ENCODE measurements around the gene EPB41.

DNA sequence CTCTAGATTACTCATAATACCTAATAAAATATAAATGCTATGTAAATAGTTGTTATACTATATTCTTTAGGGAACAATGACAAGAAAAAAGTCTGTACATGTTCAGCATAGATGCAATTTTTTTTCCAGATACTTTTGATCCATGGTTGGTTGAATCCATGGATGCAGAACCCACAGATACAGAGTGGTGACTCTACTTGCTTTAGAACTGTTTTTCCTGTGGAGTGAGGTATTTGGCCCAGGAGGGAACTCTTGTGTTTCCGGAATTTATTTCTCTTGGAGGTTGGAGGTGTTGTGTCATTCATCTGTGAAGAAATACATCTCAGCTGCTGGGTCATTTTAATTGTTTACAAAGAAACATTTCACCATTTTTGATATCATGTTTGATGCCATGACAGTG is 180.6 kb downstream of the EPB41 start:
- TF ChIP-seq YY1 (IDR thresholded peaks at IDR 0.05; ENCODE audit: low read depth, low read length) (no peak), GTF2F1 (IDR thresholded peaks at IDR 0.05; ENCODE audit: borderline replicate concordance, low read depth, low read length) (no peak), SAP30 (IDR thresholded peaks at IDR 0.05; ENCODE audit: insufficient read depth, insufficient replicate concordance, low read length) (no peak), HDAC6 (IDR thresholded peaks at IDR 0.05; ENCODE audit: low read depth, low read length) (no peak), RBBP5 (IDR thresholded peaks at IDR 0.05; ENCODE audit: borderline replicate concordance, low read depth, low read length) (no peak), RXRA (IDR thresholded peaks at IDR 0.05; ENCODE audit: insufficient read depth, low read depth, low read length) (no peak), CTCF (IDR thresholded peaks at IDR 0.05; ENCODE audit: control extremely low read depth in 1 of 3, insufficient read depth in 1 of 3, low read depth in 1 of 3, low read length in 3 of 3) (no peak), POLR2A (IDR thresholded peaks at IDR 0.05; ENCODE audit: control extremely low read depth in 1 of 2, low read depth in 2 of 2, low read length in 2 of 2) (no peak), NRF1 (IDR thresholded peaks at IDR 0.05; ENCODE audit: low read depth, low read length) (no peak), HDAC2 (IDR thresholded peaks at IDR 0.05; ENCODE audit: borderline replicate concordance in 1 of 2, low read depth in 2 of 2, low read length in 2 of 2) (no peak), CHD1 (IDR thresholded peaks at IDR 0.05; ENCODE audit: low read depth, low read length) (no peak)
- TF ChIP-seq, protein P1, sequence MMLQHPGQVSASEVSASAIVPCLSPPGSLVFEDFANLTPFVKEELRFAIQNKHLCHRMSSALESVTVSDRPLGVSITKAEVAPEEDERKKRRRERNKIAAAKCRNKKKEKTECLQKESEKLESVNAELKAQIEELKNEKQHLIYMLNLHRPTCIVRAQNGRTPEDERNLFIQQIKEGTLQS (IDR thresholded peaks at IDR 0.05; ENCODE audit: insufficient read depth, low read depth, low read length): no peak
- TF ChIP-seq, protein P2, sequence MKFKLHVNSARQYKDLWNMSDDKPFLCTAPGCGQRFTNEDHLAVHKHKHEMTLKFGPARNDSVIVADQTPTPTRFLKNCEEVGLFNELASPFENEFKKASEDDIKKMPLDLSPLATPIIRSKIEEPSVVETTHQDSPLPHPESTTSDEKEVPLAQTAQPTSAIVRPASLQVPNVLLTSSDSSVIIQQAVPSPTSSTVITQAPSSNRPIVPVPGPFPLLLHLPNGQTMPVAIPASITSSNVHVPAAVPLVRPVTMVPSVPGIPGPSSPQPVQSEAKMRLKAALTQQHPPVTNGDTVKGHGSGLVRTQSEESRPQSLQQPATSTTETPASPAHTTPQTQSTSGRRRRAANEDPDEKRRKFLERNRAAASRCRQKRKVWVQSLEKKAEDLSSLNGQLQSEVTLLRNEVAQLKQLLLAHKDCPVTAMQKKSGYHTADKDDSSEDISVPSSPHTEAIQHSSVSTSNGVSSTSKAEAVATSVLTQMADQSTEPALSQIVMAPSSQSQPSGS (IDR thresholded peaks at IDR 0.05; ENCODE audit: low read length): no peak
